Caco-2 (cell line): ENCODE data around the gene TMEM53. TPM values are rescaled to one million over a fixed set of nuclear protein-coding genes. Genes with fewer than 3 reads are reported as not detected.

Source experiments
- Bru-seq: library from RNA; stranded (reverse); fragments of 400-500 nt; gene quantifications from one replicate; lab custom pipeline; 2021; lab: Mats Ljungman, UMichigan
- BruChase-seq, 2 experiments: library from RNA; stranded (reverse); fragments of 400-500 nt; gene quantifications; one replicate each; lab custom pipeline; 2021; lab: Mats Ljungman, UMichigan
- BruUV-seq: library from RNA; stranded (reverse); fragments of 400-500 nt; replicated peaks from 2 replicates; lab custom pipeline; 2021; lab: Mats Ljungman, UMichigan
- CTCF ChIA-PET: fragments of 300-600 bp; sonication (Branson Sonifier 250); formaldehyde crosslinking; loops from one replicate; lab custom pipeline; 2022; ENCODE audit warnings: antibody characterized with exemption; lab: Charles Lee
- POLR2A ChIA-PET: fragments of 300-600 bp; sonication (Branson Sonifier 250); formaldehyde crosslinking; loops from one replicate; lab custom pipeline; 2022; ENCODE audit warnings: antibody characterized with exemption; lab: Charles Lee
- DNase-seq, 2 experiments: peaks; one replicate each; pipeline versions ENCODE4 v3.0.0 to v3.0.0-alpha.2; 2020 to 2022
- H3K27me3 ChIP-seq: replicated peaks from 2 replicates; pipeline ENCODE4 v1.6.0; 2011; ENCODE audit warnings: low read length; ENCODE audit not compliant: control insufficient read depth, insufficient read depth
- H3K36me3 ChIP-seq: 2 replicates; pipeline ENCODE4 v1.5.1; 2011; ENCODE audit warnings: low read length; ENCODE audit not compliant: control insufficient read depth, insufficient read depth
- H3K4me1 ChIP-seq: fragments of 250-450 bp; sonication (Bioruptor Pico); 2 replicates; pipeline ENCODE4 v1.5.1; 2020; ENCODE audit warnings: mild to moderate bottlenecking
- H3K4me3 ChIP-seq: 2 replicates; pipeline ENCODE4 v1.5.1; 2011; ENCODE audit warnings: low read depth, mild to moderate bottlenecking, control low read depth, low read length
- H3K9me3 ChIP-seq: fragments of 250-450 bp; sonication (Bioruptor Pico); 2 replicates; pipeline ENCODE4 v1.5.1; 2020; ENCODE audit warnings: mild to moderate bottlenecking, moderate library complexity
- H3K27ac Mint-ChIP-seq: one replicate; pipeline ENCODE4 v1.8.0; 2022; ENCODE audit warnings: mixed read lengths; ENCODE audit not compliant: unreplicated experiment
- H3K27me3 Mint-ChIP-seq: one replicate; pipeline ENCODE4 v1.8.0; 2022; ENCODE audit warnings: mixed read lengths; ENCODE audit not compliant: insufficient read depth, unreplicated experiment
- H3K36me3 Mint-ChIP-seq: one replicate; pipeline ENCODE4 v1.8.0; 2022; ENCODE audit warnings: mild to moderate bottlenecking, mixed read lengths; ENCODE audit not compliant: insufficient read depth, unreplicated experiment
- H3K4me1 Mint-ChIP-seq: one replicate; pipeline ENCODE4 v1.8.0; 2022; ENCODE audit warnings: low read depth, mixed read lengths; ENCODE audit not compliant: unreplicated experiment
- H3K4me3 Mint-ChIP-seq: one replicate; pipeline ENCODE4 v1.8.0; 2022; ENCODE audit warnings: mild to moderate bottlenecking, moderate library complexity, mixed read lengths; ENCODE audit not compliant: unreplicated experiment
- H3K9me3 Mint-ChIP-seq: one replicate; pipeline ENCODE4 v1.8.0; 2022; ENCODE audit warnings: mixed read lengths; ENCODE audit not compliant: unreplicated experiment
- intact Hi-C: fragments of 100-400 bp; cut with micrococcal nuclease; formaldehyde crosslinking; loops from one replicate; pipeline ENCODE4 v1.10.0; 2022; ENCODE audit not compliant: unreplicated experiment
- long read RNA-seq: library from polyadenylated mRNA; stranded (forward); transcript quantifications from one replicate; pipeline ENCODE4 v2.0.0, GENCODE V29; 2022
- total RNA-seq: library from RNA; stranded (reverse); gene quantifications from 2 replicates; pipeline ENCODE4 v1.2.3, GENCODE V29; 2022
- TF ChIP-seq, protein P1 (sequence below), 2 experiments: fragments of 200-600 bp in 1 of 2; IDR thresholded peaks; 1 replicate in 1 of 2; 2 replicates in 1 of 2; pipeline versions ENCODE4 v1.5.1 to v1.8.0; 2011 to 2022; ENCODE audit warnings: antibody characterized with exemption in 1 of 2, control low read depth in 1 of 2, inconsistent platforms in 1 of 2, low read depth in 1 of 2, low read length in 1 of 2, mild to moderate bottlenecking in 1 of 2, moderate library complexity in 1 of 2; ENCODE audit not compliant: insufficient read depth in 1 of 2, severe bottlenecking in 1 of 2, unreplicated experiment in 1 of 2

The TMEM53 gene
- total RNA-seq: 3.5 and 4.4 TPM in 2 replicates
- Bru-seq, nascent RNA: percentile 37 among the genes with signal in this experiment
- percentile 37 among the genes with signal in this experiment for BruChase-seq, experiment 1, labeled RNA remaining after a 2-hour chase
- percentile 34 among the genes with signal in this experiment for BruChase-seq, experiment 2, labeled RNA remaining after a 6-hour chase
- long read RNA-seq, transcript TMEM53-202 (3 exons, 2,310 nt): minor isoform, 5 of 23 reads
- long read RNA-seq, transcript TMEM53-205 (3 exons, 1,472 nt): major isoform, 6 of 23 reads
- long read RNA-seq, transcript TMEM53-204 (4 exons, 1,579 nt): major isoform, 6 of 23 reads
- long read RNA-seq, partial matches to known transcripts: 0 of 23 reads
- long read RNA-seq, other reads (novel, unspliced or antisense): 2 of 23 reads

DNA sequence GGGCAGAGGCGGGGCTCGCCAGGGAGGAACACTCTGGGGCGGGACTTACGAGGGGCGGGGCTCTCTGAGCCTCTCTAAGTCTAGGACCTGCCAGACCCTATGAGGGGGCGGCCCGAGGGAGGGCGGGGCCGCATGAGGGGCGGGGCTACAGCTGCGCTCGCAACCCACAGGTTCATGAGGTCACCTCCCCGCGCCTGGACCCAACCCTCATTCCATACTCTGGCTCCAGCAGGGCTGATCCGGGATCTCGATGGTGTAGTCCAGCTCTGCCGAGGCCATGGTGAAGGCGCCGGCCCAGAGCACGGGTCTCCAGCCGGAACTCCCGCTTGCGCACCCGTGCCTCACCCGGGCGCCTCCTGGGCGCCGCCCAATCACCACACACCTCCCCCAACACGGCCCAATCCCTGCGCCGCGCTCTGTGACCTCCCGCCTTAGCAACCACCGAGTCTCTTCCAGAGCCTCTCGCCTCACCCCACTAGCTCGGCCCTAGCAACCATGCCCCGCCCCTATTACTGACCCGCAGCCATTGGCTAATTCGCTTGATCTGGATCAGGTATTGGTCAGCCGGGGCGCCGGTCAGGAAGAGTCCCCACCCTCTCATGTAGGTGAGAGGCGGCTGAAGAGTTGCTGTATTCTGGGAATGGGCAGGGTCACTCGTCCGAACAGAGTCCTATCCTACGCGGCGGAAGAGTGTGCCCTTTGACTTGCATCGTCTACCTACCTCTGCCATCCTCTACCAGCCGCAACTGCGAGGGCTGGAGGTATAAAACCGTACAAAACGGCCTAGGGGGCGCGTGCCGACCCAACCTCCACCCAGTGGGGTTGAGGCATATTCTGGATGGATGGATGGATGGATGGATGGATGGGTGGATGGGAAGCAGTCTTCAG, at the start of gene TMEM53, which contains the start of gene ARMH1:
TMEM53 (minus strand) TSS at position 369 of the 888 bp plus-strand sequence; CDS start at position 279, 90 bp downstream.
ARMH1 (plus strand) TSS at position 602 of the 888 bp plus-strand sequence. CDS start 14,984 bp downstream, outside the sequence.
- DNase-seq: peak; percentile 97 to 99
- no TSS peak for BruUV-seq

GRCh38 chr1:44723496-44724295, 49.4 kb upstream of the TMEM53 start:
- TF ChIP-seq, protein P1, sequence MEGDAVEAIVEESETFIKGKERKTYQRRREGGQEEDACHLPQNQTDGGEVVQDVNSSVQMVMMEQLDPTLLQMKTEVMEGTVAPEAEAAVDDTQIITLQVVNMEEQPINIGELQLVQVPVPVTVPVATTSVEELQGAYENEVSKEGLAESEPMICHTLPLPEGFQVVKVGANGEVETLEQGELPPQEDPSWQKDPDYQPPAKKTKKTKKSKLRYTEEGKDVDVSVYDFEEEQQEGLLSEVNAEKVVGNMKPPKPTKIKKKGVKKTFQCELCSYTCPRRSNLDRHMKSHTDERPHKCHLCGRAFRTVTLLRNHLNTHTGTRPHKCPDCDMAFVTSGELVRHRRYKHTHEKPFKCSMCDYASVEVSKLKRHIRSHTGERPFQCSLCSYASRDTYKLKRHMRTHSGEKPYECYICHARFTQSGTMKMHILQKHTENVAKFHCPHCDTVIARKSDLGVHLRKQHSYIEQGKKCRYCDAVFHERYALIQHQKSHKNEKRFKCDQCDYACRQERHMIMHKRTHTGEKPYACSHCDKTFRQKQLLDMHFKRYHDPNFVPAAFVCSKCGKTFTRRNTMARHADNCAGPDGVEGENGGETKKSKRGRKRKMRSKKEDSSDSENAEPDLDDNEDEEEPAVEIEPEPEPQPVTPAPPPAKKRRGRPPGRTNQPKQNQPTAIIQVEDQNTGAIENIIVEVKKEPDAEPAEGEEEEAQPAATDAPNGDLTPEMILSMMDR (IDR thresholded peaks at IDR 0.05; ENCODE audit: insufficient read depth in 1 of 2, low read depth in 1 of 2, low read length in 1 of 2, severe bottlenecking in 1 of 2, unreplicated experiment in 1 of 2): no peak
- Mint-ChIP-seq H3K36me3 (peaks cover 8% of the 10 kb centered on the region), H3K4me1 (peaks cover 12% of the 10 kb centered on the region), H3K27ac (peak overlapping the region; percentile 1), H3K9me3 (no peaks in the 10 kb centered on the region), H3K27me3 (no peaks in the 10 kb centered on the region), H3K4me3 (no peak overlapping the region)
- Histone ChIP-seq H3K9me3 (no peaks in the 10 kb centered on the region), H3K4me3 (no peak overlapping the region), H3K36me3 (no peaks in the 10 kb centered on the region), H3K4me1 (no peaks in the 10 kb centered on the region), H3K27me3 (no peaks in the 10 kb centered on the region)
- no peak for DNase-seq
- BruUV-seq: no TSS peak
- intact Hi-C loops: no loop called here
- ChIA-PET POLR2A (no interaction called here), CTCF (no interaction called here)

More for the DNA sequence above, at the start of gene TMEM53, which contains the start of gene ARMH1:
- CTCF ChIA-PET: interaction anchor here (0.5 to 1.4 kb wide), 4 partner anchors 19 to 793 kb away, joined by 3 to 11 read pairs (median 4); no protein-coding TSS in a partner anchor
- H3K4me3 Mint-ChIP-seq: peak within 1 kb of the TSS; percentile 75
- POLR2A ChIA-PET: interaction anchor here (0.5 to 1.3 kb wide), 9 partner anchors 21 to 629 kb away, joined by 3 to 11 read pairs (median 4); partner anchors contain the start of gene RNU5D-1
- no peaks in the 10 kb centered on the region for H3K27me3 Mint-ChIP-seq
- peak within 1 kb of the TSS; percentile 88 for H3K27ac Mint-ChIP-seq
- no peaks in the 10 kb centered on the region for H3K9me3 ChIP-seq
- H3K36me3 Mint-ChIP-seq: peaks cover 8% of the 10 kb centered on the region
- H3K4me1 ChIP-seq: peaks cover 3% of the 10 kb centered on the region; the same call in 1 of the 2 replicates
- intact Hi-C loops: loop anchor here (1.0 kb wide), 1 partner anchor 43 kb away; no protein-coding TSS in a partner anchor
- TF ChIP-seq, protein P1 (IDR thresholded peaks at IDR 0.05; ENCODE audit: insufficient read depth in 1 of 2, low read depth in 1 of 2, low read length in 1 of 2, severe bottlenecking in 1 of 2, unreplicated experiment in 1 of 2): peak in 1 of 2 experiments; percentile 4
- no peaks in the 10 kb centered on the region for H3K9me3 Mint-ChIP-seq
- H3K4me1 Mint-ChIP-seq: no peaks in the 10 kb centered on the region
- H3K36me3 ChIP-seq: no peaks in the 10 kb centered on the region
- H3K4me3 ChIP-seq: peak within 1 kb of the TSS; percentile 73
- H3K27me3 ChIP-seq: no peaks in the 10 kb centered on the region
